Erythroblast (primary cell): ENCODE data around the gene NECTIN4.

Experiments
- GATA1 ChIP-seq: IDR thresholded peaks from 2 replicates; pipeline ENCODE4 v1.6.1; 2011; ENCODE audit warnings: low read depth, mild to moderate bottlenecking, control low read depth, low read length, moderate library complexity
- POLR2A ChIP-seq: IDR thresholded peaks from 2 replicates; pipeline ENCODE4 v1.6.1; 2011; ENCODE audit warnings: mild to moderate bottlenecking, low read length

DNA sequence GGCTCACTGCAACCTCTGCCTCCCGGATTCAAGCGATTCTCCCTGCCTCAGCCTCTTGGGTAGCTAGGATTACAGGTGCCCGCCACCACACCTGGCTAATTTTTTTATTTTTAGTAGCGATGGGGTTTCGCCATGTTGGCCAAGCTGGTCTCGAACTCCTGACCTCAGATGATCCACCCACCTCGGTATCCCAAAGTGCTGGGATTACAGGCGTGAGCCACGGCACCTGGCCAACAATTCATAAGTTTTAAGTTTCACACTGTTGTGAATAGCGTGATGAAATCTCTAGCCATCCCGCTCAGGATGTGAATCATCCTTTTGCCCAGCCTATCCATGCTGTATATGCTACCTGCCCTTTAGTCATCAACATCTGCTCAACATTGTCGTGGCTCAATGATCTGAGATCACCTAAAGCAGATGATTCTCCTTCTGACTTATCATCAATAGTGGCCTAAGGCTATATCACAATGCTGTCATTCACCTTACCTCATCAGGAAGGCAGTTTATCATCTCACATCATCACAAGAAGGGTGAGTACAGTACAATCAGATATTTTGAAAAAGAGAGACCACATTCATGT lies 25.9 kb upstream of the NECTIN4 start:
- TF ChIP-seq POLR2A (no peak), GATA1 (no peak)
